IPS-NIHi11 (cell line): Measurements from ENCODE around the gene MUC5B.

Experiments used
- DNase-seq: peaks from one replicate; pipeline ENCODE4 v3.0.0; 2012; ENCODE audit warnings: mixed read lengths, low spot score

The MUC5B gene

DNA sequence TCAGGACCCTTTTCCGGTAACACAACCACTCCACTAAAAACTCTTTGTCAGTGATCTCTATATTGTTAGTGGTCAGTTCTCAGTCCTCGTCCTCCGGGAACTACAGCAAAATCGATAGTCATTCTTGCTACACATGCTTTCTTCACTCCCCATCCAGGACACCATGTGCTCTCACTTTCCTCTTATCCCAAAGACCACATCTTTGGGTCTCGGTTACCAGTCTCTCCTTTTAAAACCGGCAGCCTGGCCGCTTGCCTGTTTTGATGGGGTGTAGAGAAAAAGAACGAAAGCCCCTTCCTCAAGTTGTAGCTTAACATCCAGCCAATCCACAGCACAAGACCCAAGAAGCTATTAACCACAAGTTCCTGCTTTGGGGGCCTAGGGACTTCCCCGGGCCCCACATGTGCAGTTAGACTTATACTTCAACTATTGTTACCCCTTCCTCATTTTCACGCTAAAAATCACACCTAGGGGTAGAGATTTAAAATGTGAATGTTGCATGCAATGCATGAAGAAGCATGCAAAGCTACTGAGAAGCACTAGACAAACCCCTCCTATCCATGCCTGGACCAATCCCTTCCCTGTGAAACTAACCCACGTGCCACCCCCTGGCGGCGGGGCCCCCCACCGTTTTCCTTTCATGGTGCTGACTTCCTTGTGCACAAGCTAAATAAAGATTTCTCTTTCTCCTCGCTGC is 88.1 kb downstream of the MUC5B start:
- DNase-seq: no peak
